GM12878 (cell line): Measurements from ENCODE around the gene BPIFA3. TPM values are rescaled to one million over a fixed set of nuclear protein-coding genes. Genes with fewer than 3 reads are reported as not detected.

Experiments
- BCL11A ChIP-seq: IDR thresholded peaks from 2 replicates; pipeline ENCODE4 v1.6.1; 2011; ENCODE audit warnings: low read depth, low read length
- CHD2 ChIP-seq: IDR thresholded peaks from 2 replicates; pipeline ENCODE4 v1.6.1; 2011; ENCODE audit warnings: low read depth, low read length, improper control_type of control experiment, borderline replicate concordance
- CTCF ChIP-seq, 3 experiments: IDR thresholded peaks in 2 of 3; conservative IDR thresholded peaks in 1 of 3; 2 replicates each; pipeline ENCODE4 v1.5.1; 2011; ENCODE audit warnings: low read depth in 3 of 3, low read length in 3 of 3, mild to moderate bottlenecking in 3 of 3, control low read depth in 2 of 3, moderate library complexity in 2 of 3, inconsistent platforms in 1 of 3, mixed read lengths in 1 of 3; ENCODE audit not compliant: control insufficient read depth in 2 of 3, insufficient read depth in 1 of 3; ENCODE audit errors: extremely low read depth in 1 of 3
- NFYB ChIP-seq: IDR thresholded peaks from 2 replicates; pipeline ENCODE4 v1.6.1; 2011; ENCODE audit warnings: low read depth, mild to moderate bottlenecking, low read length, improper control_type of control experiment, moderate library complexity; ENCODE audit not compliant: insufficient read depth
- RUNX3 ChIP-seq: IDR thresholded peaks from 2 replicates; pipeline ENCODE4 v1.6.1; 2012; ENCODE audit warnings: low read length, inconsistent platforms
- ZNF384 ChIP-seq: IDR thresholded peaks from 2 replicates; pipeline ENCODE4 v1.6.1; 2012; ENCODE audit warnings: low read depth, mild to moderate bottlenecking, low read length, improper control_type of control experiment, borderline replicate concordance
- ZZZ3 ChIP-seq: IDR thresholded peaks from 2 replicates; pipeline ENCODE4 v1.6.1; 2011; ENCODE audit warnings: low read depth; ENCODE audit not compliant: control insufficient read depth, insufficient read length
- polyA plus RNA-seq, 11 experiments: library from polyadenylated mRNA; depleted of rRNA in 4 of 11; unstranded in 6 of 11; stranded (reverse) in 5 of 11; fragments of >200 nt; fragmentation: Nextera tagmentation in 4 of 11; fragmentation: Illumina TruSeq in 1 of 11; extraction: Ambion mirVana in 4 of 11; extraction: Trizol in 1 of 11; gene quantifications; 1 replicate in 1 of 11; 2 replicates in 10 of 11; pipeline versions ENCODE4 v1.2.1 to v1.2.3, GENCODE V29; 2011 to 2016; ENCODE audit warnings: inconsistent platforms in 2 of 11, missing spikeins in 2 of 11, low read depth in 1 of 11
- total RNA-seq, 4 experiments: library from RNA; depleted of rRNA in 3 of 4; stranded (reverse); fragments of >200 nt in 3 of 4; fragmentation: Illumina TruSeq in 1 of 4; extraction: Trizol in 1 of 4; gene quantifications; 2 replicates each; pipeline versions ENCODE4 v1.2.1 to v1.2.3, GENCODE V29; 2013 to 2021
- TF ChIP-seq, protein P1 (sequence below): fragments of 150-350 bp; IDR thresholded peaks from 2 replicates; pipeline ENCODE4 v1.6.1; 2016; ENCODE audit warnings: low read depth, low read length

The BPIFA3 gene
- total and polyA plus RNA-seq, 10 of the 15 experiments (the other 5 are each of a cell fraction or from before 2014, with no cell fraction given), result not detected

DNA sequence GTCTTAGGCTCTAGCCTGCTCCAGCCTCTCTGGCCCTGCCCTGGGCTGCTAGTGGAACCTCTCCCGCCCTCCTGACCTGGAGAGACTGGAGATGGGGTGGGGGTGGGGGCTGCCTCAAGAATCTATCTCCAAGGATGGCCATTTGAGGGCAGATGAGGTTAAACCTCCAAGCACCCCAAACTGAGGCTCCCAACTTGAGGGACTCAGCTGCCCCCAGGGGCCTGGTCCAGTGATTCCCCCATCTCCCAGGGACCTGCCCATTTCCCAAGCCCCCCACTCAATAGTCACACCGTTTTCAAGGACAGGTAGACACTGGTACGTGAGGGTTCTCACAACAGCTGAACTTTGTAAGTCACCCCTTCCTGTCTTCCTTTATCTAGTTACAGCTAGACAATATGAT, 58.7 kb downstream of the BPIFA3 start (continued):
- TF ChIP-seq CTCF (IDR thresholded peaks at IDR 0.05 in 2 of 3, conservative IDR thresholded peaks at IDR 0.05 in 1 of 3; ENCODE audit: control insufficient read depth in 2 of 3, extremely low read depth in 1 of 3, insufficient read depth in 1 of 3, low read depth in 3 of 3, low read length in 3 of 3) (no peak), BCL11A (no peak), RUNX3 (no peak), ZNF384 (no peak), CHD2 (no peak), NFYB (no peak), ZZZ3 (no peak)
- TF ChIP-seq, protein P1, sequence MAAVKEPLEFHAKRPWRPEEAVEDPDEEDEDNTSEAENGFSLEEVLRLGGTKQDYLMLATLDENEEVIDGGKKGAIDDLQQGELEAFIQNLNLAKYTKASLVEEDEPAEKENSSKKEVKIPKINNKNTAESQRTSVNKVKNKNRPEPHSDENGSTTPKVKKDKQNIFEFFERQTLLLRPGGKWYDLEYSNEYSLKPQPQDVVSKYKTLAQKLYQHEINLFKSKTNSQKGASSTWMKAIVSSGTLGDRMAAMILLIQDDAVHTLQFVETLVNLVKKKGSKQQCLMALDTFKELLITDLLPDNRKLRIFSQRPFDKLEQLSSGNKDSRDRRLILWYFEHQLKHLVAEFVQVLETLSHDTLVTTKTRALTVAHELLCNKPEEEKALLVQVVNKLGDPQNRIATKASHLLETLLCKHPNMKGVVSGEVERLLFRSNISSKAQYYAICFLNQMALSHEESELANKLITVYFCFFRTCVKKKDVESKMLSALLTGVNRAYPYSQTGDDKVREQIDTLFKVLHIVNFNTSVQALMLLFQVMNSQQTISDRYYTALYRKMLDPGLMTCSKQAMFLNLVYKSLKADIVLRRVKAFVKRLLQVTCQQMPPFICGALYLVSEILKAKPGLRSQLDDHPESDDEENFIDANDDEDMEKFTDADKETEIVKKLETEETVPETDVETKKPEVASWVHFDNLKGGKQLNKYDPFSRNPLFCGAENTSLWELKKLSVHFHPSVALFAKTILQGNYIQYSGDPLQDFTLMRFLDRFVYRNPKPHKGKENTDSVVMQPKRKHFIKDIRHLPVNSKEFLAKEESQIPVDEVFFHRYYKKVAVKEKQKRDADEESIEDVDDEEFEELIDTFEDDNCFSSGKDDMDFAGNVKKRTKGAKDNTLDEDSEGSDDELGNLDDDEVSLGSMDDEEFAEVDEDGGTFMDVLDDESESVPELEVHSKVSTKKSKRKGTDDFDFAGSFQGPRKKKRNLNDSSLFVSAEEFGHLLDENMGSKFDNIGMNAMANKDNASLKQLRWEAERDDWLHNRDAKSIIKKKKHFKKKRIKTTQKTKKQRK, result no peak
